DMS53 (cell line): ENCODE results near the gene SYTL2.
A peak's percentile ranks its signal among the peaks of the same experiment; 100 is the strongest.
"Not testable (repeated sequence)": the region's sequence is repeated elsewhere in the genome, so short reads cannot be mapped to it uniquely, and the experiment has no call there.

ENCODE experiments used
- DNase-seq: peaks from one replicate; lab custom pipeline; 2025; lab: John Stamatoyannopoulos, UW

SYTL2 gene

GRCh38 chr11:85810871-85811611 is at the start of gene SYTL2:
TSS of gene SYTL2 (minus strand) at chr11:85811141. CDS start at chr11:85757725, 53,416 bp downstream.
- peak; percentile 96 for DNase-seq

DNA sequence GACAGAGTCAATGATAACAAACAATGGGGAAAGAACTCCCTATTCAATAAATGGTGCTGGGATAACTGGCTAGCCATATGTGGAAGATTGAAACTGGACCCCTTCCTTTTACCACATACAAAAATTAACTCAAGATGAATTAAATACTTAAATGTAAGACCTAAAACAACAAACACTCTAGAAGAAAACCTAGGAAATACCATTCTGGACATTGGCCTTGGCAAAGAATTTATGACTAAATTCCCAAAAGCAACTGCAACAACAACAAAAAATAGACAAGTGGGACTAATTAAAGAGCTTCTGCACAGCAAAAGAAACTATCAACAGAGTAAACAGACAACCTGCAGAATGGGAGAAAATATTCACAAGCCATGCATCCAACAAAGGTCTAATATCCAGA is 48.6 kb upstream of the SYTL2 start:
- DNase-seq = not testable (repeated sequence)

DNA sequence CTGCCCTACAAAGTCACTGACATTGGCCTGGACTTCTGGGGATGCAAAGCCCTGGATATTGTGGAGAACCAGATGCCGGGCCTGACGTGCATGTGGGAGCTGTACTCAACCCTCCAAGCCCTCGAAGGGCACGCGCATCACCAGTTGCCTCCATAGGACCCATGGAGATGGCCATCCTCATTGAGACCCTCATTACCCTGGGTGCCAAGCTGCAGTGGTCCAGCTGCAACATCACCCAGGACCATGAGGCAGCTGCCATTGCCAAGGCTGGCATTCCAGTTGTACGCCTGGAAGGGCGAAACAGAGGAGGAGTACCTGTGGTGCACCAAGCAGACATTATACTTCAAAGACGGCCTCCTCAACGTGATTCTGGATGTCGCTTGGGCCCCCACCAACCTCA is 46.2 kb upstream of the SYTL2 start:
- DNase-seq = no peak

DNA sequence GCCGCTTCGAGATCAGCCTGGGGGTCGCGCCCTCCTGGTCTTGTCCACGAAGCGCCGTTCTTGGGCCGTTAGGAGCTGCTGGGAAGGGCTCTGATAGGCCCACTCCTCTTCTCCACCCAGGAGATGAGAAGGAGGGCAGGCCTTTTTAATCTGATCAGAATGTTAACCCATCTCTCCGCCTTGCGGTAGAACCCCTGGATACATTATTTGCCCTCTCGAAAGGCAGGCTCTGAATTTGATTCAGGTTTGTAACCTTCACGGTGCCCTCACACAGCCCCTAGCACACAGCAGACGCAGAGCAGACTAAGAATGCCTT is 44.4 kb upstream of the SYTL2 start, which contains the start of gene CCDC83:
Gene CCDC83 (plus strand): TSS at position 43 of the 316 bp plus-strand sequence. CDS start 9,741 bp downstream, outside the sequence.
- no peak for DNase-seq

DNA sequence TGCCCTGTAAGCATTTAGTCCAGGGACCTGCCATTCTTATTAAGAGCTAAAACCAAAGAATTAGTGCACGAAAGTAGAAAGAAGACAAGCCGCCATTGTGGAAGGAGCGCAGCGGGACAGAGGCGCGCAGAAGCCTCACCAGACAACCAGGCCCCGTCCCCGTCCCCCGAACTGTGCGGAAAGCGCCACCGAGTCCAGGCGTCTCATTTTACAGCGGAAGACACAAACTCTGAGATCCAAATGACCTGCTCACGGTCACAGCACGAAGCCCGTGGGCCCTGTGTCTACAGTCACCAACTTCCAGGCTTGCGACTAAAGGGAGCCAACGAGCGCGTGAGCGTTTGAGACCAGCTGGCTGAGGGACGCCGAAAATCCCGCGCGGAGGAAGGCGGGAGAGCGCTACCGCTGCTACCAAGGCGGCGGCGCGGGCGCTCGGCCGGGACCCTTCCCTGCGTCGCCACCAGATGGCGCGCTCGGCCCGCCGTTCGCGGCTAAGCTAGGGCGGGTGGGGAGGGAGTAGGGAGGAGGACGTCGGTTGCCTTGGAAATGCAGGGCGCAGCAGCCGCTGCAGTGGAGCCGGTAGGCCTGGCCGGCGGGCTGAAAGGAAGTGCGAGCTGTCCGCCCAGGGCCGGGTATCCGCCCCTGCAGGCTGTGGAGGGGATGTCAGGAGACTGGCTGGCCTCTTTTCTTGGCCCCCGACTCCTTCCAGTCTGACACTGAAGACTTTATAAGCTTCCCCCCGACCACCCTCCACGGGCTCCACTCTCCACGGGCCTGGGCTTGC is 43.8 kb upstream of the SYTL2 start:
- DNase-seq = peak; percentile 100

DNA sequence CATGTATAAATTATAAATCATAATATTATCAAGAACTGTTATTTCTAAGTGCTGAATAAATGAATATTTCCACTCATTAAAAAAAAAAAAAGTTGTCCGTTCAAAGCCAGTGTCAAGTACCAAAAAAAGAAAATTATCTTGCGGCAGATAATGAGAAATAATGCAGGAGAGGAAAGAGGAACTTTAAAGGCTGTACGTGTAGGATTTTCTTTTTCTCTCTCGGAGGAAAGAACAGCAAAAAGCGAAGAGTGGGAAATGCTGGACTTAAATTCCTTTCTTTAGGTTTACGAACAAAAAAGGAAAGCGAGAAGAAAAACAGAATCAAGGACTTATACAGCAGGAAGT is 43.2 kb upstream of the SYTL2 start:
- DNase-seq = no peak

- DNase-seq = not testable (repeated sequence)
These were observed 42.6 kb upstream of the SYTL2 start for GRCh38 chr11:85853541-85853940.

- DNase-seq = not testable (repeated sequence)
These were observed 41.8 kb upstream of the SYTL2 start for GRCh38 chr11:85852754-85853153.

DNA sequence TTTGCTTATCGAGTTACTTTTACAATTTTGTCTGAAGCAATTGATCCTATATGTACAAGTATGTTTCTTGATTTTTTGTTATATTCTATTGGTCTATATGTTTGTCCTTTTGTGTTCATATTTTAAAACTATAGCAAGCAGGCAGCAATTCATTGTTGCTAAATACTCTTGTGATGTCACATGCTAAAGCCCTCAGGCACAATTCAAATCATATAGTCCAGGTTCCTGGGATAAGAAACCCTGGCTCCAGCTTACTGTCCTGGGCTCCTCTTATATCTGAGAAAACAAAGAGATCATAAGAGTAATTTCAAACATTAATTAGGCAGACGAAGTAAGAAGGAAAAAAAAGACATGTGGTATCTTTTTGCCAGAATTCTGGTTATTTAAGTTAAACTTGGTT is 37.6 kb upstream of the SYTL2 start:
- DNase-seq = no peak

- no peak for DNase-seq
These were observed 37.1 kb upstream of the SYTL2 start for GRCh38 chr11:85848006-85848405.

DNA sequence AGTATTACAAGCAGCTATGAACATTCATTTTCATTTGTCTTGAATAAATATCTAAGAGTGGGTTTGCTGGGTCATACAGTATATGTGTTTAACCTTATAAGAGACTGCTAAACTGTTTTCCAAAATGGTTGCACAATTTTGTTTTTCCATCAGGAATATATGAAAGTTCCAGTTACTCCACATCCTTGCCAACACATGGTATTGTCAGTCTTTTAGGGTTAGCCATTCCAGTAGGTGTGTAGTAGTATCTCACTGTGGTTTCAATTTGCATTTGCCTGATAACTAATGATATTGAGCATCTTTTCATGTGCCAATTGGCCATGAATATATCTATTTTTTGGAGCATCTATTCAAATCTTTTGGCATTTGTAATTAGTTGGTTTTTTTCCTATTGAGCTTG is 36.5 kb upstream of the SYTL2 start:
- no peak for DNase-seq

DNA sequence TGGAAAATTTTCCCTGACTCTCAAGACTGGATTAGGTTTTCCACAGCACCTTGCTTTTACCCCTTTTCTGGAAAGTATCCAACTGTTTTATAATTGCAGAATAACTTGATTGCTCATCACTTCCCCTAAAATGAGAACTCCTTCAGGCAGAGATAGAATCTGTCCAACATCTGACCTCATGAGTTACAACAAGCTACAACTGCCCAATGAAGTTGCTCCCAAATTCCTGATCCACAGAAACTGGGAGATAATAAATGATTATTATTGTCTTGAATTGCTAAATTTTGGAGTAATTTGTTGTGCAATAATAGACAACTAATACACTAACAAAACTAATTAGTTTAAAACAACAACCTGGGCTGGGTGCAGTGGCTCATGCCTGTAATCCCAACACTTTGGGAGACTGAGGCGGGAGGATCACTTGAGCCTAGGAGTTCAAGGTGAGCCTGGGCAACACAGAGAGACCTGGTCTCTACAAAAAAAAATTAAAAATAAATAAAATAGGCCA is 34.2 kb upstream of the SYTL2 start:
- no peak for DNase-seq

- DNase-seq = peak; percentile 82
These were observed 33.6 kb upstream of the SYTL2 start for GRCh38 chr11:85844439-85845123.

DNA sequence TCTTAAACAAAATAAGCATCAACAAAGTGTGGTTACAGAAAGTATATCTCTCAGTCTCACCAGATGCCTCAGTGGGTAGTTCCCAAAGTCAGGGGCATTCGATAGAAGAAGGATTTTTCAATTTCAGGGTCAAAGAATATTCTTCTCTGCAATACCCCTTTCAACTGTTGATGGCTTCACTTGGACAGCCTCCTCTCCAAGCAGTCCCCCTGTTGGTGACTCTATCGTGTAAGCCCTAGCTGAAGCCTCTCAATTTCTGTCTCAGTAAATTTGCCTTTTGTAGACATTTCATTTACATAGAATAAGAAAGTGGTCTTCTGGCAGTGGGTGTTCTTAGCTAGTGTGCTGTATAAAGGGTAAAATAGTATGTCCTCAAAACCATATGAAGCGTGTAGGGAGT is 33.0 kb upstream of the SYTL2 start:
- DNase-seq = peak; percentile 36

- DNase-seq = not testable (repeated sequence)
These were observed 30.0 kb upstream of the SYTL2 start for GRCh38 chr11:85840932-85841331.

DNA sequence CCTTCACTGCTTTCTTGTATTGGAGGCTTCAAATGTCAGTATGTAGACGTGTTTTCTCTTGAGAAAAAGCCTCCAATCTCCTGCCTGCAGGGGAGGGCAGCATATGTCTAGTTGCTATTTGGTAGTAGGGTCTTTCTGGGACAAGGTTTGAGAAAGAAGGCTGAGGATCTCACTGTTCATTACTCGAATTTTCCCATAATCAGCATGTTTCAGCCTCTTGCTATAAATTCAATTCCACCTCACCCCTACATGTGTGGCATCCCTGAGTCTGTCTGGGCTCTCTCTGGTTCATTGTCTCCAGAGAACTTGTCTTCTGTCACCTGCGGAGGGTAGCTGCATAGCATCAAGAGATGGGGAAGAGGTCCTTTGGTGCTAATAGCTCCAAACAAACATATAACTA is 24.8 kb upstream of the SYTL2 start:
- DNase-seq = no peak

GRCh38 chr11:85835263-85835662 is 24.3 kb upstream of the SYTL2 start:
- DNase-seq = no peak

- peak; percentile 91 for DNase-seq
These were observed 20.1 kb upstream of the SYTL2 start for GRCh38 chr11:85831050-85831449.

- no peak for DNase-seq
These were observed 18.2 kb upstream of the SYTL2 start for GRCh38 chr11:85829172-85829571.

DNA sequence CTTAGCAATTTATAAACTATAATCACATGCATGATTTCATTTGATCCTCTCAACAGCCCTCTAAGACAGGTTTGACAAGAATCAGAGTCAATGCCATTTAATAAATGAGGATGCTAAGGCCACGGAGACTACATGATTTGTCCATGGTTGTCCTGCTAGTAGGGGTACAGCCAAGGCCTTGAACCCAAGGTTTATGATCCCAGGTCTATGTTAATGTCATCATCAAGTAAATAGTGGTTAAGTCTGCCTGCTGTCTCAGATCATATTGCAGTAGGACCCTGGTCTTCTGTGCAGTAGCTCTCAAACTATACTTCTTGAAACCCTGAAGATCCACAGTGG is 17.7 kb upstream of the SYTL2 start:
- DNase-seq = peak; percentile 87

GRCh38 chr11:85827748-85828639 is 17.1 kb upstream of the SYTL2 start:
- peak; percentile 88 for DNase-seq
